Measurements from ENCODE around the gene PHLDA2.

PHLDA2 gene

DNA sequence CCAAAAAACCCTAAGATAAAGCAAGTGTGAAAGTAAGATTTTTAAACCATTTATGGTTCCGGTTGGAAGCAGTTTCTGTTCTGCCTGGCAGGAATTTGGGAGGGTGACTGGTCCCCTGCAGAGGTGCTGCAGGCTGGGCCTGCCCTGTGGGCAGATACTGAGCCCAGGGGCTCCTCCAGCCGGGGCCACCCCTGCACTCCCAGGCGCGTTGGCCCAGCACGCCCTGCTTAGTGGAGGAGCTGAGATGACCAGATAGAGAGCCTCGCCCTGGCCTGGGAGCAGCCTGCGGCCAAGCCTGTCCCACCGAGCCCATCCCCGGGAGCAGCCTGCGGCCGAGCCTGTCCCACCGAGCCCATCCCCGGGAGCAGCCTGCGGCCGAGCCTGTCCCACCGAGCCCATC, 8.0 kb downstream of the PHLDA2 start:
- TF ChIP-seq FOXP2 (optimal IDR thresholded peaks at IDR 0.05; ENCODE audit: borderline replicate concordance, extremely low read depth, extremely low read length, insufficient read depth), result no peak
- TF ChIP-seq SIN3A (IDR thresholded peaks at IDR 0.05; ENCODE audit: borderline replicate concordance, insufficient read depth, low read length), result no peak
- TF ChIP-seq TAF1 (IDR thresholded peaks at IDR 0.05; ENCODE audit: borderline replicate concordance, insufficient read depth, low read length), result no peak
- no peak for TF ChIP-seq POLR2AphosphoS5 (IDR thresholded peaks at IDR 0.05; ENCODE audit: low read depth, low read length)
- no peak for TF ChIP-seq REST (IDR thresholded peaks at IDR 0.05; ENCODE audit: insufficient read depth in 1 of 2, low read depth in 2 of 2, low read length in 2 of 2)

GRCh38 chr11:2920343-2920742, 8.9 kb downstream of the PHLDA2 start:
- TF ChIP-seq TAF1 (IDR thresholded peaks at IDR 0.05; ENCODE audit: borderline replicate concordance, insufficient read depth, low read length) (no peak), SIN3A (IDR thresholded peaks at IDR 0.05; ENCODE audit: borderline replicate concordance, insufficient read depth, low read length) (no peak), REST (IDR thresholded peaks at IDR 0.05; ENCODE audit: insufficient read depth in 1 of 2, low read depth in 2 of 2, low read length in 2 of 2) (no peak), FOXP2 (optimal IDR thresholded peaks at IDR 0.05; ENCODE audit: borderline replicate concordance, extremely low read depth, extremely low read length, insufficient read depth) (no peak), POLR2AphosphoS5 (IDR thresholded peaks at IDR 0.05; ENCODE audit: low read depth, low read length) (no peak)

- TF ChIP-seq TAF1 (IDR thresholded peaks at IDR 0.05; ENCODE audit: borderline replicate concordance, insufficient read depth, low read length) (no peak), POLR2AphosphoS5 (IDR thresholded peaks at IDR 0.05; ENCODE audit: low read depth, low read length) (no peak), REST (IDR thresholded peaks at IDR 0.05; ENCODE audit: insufficient read depth in 1 of 2, low read depth in 2 of 2, low read length in 2 of 2) (no peak), SIN3A (IDR thresholded peaks at IDR 0.05; ENCODE audit: borderline replicate concordance, insufficient read depth, low read length) (no peak), FOXP2 (optimal IDR thresholded peaks at IDR 0.05; ENCODE audit: borderline replicate concordance, extremely low read depth, extremely low read length, insufficient read depth) (no peak)
These were observed 9.4 kb downstream of the PHLDA2 start for GRCh38 chr11:2919837-2920236.

DNA sequence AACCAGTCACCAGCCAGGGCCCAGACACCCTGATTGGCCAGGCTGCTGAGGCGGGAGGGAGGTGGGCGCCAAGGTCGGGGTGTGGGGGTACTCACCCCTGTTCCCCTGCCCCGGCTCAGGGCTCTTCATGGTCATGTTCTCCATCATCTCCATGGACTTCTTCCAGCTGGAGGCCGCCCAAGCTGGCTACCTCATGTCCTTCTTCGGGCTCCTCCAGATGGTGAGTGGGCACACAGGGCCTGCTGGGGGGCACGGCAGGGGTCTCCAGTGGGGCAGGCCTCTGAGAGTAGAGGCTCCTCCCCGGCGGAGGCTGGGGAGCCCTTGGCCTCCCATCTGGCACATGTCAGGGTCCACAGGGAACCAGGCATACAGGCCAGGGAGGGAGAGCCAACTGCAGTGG, 10.0 kb downstream of the PHLDA2 start:
- TF ChIP-seq POLR2AphosphoS5 (IDR thresholded peaks at IDR 0.05; ENCODE audit: low read depth, low read length) (no peak), REST (IDR thresholded peaks at IDR 0.05; ENCODE audit: insufficient read depth in 1 of 2, low read depth in 2 of 2, low read length in 2 of 2) (no peak), SIN3A (IDR thresholded peaks at IDR 0.05; ENCODE audit: borderline replicate concordance, insufficient read depth, low read length) (no peak), FOXP2 (optimal IDR thresholded peaks at IDR 0.05; ENCODE audit: borderline replicate concordance, extremely low read depth, extremely low read length, insufficient read depth) (no peak), TAF1 (IDR thresholded peaks at IDR 0.05; ENCODE audit: borderline replicate concordance, insufficient read depth, low read length) (no peak)

Measured in PFSK-1 (cell line).